Trophoblast cell (in vitro differentiated cells and primary cell): ENCODE results near the gene TMEM219.

Experiments
- DNase-seq, 2 donors: peaks; one replicate each; pipeline ENCODE4 v3.0.0-alpha.2; 2016
- H2AFZ ChIP-seq: 2 replicates; pipeline ENCODE4 v1.6.1; 2013; ENCODE audit warnings: low read length, moderate library complexity, mild to moderate bottlenecking; ENCODE audit not compliant: insufficient read depth, poor library complexity
- H2AK5ac ChIP-seq: 2 replicates; pipeline ENCODE4 v1.6.1; 2013; ENCODE audit warnings: mild to moderate bottlenecking, low read length
- H2BK120ac ChIP-seq: 2 replicates; pipeline ENCODE4 v1.6.1; 2013; ENCODE audit warnings: low read length, mild to moderate bottlenecking, moderate library complexity; ENCODE audit not compliant: insufficient read depth, poor library complexity
- H2BK12ac ChIP-seq: 2 replicates; pipeline ENCODE4 v1.6.1; 2013; ENCODE audit warnings: mild to moderate bottlenecking, low read length, moderate library complexity
- H2BK5ac ChIP-seq: 2 replicates; pipeline ENCODE4 v1.6.1; 2013; ENCODE audit warnings: low read length, low read depth, moderate library complexity, mild to moderate bottlenecking; ENCODE audit not compliant: poor library complexity
- H3K14ac ChIP-seq: 2 replicates; pipeline ENCODE4 v1.6.1; 2013; ENCODE audit warnings: mild to moderate bottlenecking, low read length
- H3K18ac ChIP-seq: 2 replicates; pipeline ENCODE4 v1.6.1; 2013; ENCODE audit warnings: mild to moderate bottlenecking, low read length
- H3K23ac ChIP-seq: 2 replicates; pipeline ENCODE4 v1.6.1; 2013; ENCODE audit warnings: low read length
- H3K27ac ChIP-seq: 2 replicates; pipeline ENCODE4 v1.5.1; 2013; ENCODE audit warnings: low read depth, mild to moderate bottlenecking, inconsistent platforms, low read length, moderate library complexity
- H3K27me3 ChIP-seq: 2 replicates; pipeline ENCODE4 v1.6.1; 2013; ENCODE audit warnings: inconsistent platforms, mild to moderate bottlenecking, low read length, moderate library complexity; ENCODE audit not compliant: insufficient read depth
- H3K36me3 ChIP-seq, 2 experiments: 1 replicate in 1 of 2; 2 replicates in 1 of 2; pipeline ENCODE4 v1.6.1; 2013; ENCODE audit warnings: low read length in 2 of 2, mild to moderate bottlenecking in 2 of 2, moderate library complexity in 1 of 2; ENCODE audit not compliant: insufficient read depth in 2 of 2, control insufficient read depth in 1 of 2
- H3K4ac ChIP-seq: 2 replicates; pipeline ENCODE4 v1.6.1; 2013; ENCODE audit warnings: low read depth, mild to moderate bottlenecking, low read length, moderate library complexity
- H3K4me1 ChIP-seq, 2 experiments: 1 replicate in 1 of 2; 2 replicates in 1 of 2; pipeline ENCODE4 v1.6.1; 2013; ENCODE audit warnings: low read length in 2 of 2, mild to moderate bottlenecking in 2 of 2, moderate library complexity in 1 of 2; ENCODE audit not compliant: insufficient read depth in 2 of 2, control insufficient read depth in 1 of 2
- H3K4me2 ChIP-seq: 2 replicates; pipeline ENCODE4 v1.6.1; 2013; ENCODE audit warnings: inconsistent platforms, mild to moderate bottlenecking, low read length, moderate library complexity
- H3K4me3 ChIP-seq: 2 replicates; pipeline ENCODE4 v1.5.1; 2013; ENCODE audit warnings: mild to moderate bottlenecking, low read depth, low read length, inconsistent platforms
- H3K79me1 ChIP-seq: one replicate; pipeline ENCODE4 v1.6.1; 2013; ENCODE audit warnings: low read length
- H3K79me2 ChIP-seq: 2 replicates; pipeline ENCODE4 v1.6.1; 2013; ENCODE audit warnings: low read length, mild to moderate bottlenecking; ENCODE audit not compliant: control insufficient read depth, insufficient read depth, poor library complexity
- H3K9ac ChIP-seq: 2 replicates; pipeline ENCODE4 v1.6.1; 2013; ENCODE audit warnings: mild to moderate bottlenecking, low read length
- H3K9me3 ChIP-seq: 2 replicates; pipeline ENCODE4 v1.6.1; 2013; ENCODE audit warnings: low read depth, mild to moderate bottlenecking, control low read depth, inconsistent platforms, low read length; ENCODE audit not compliant: insufficient read depth
- H4K12ac ChIP-seq: 2 replicates; pipeline ENCODE4 v1.6.1; 2013; ENCODE audit warnings: low read depth, mild to moderate bottlenecking, low read length, moderate library complexity
- H4K8ac ChIP-seq: 2 replicates; pipeline ENCODE4 v1.6.1; 2013; ENCODE audit warnings: low read depth, mild to moderate bottlenecking, low read length, moderate library complexity
- H4K91ac ChIP-seq: one replicate; pipeline ENCODE4 v1.6.1; 2013; ENCODE audit warnings: low read depth, mild to moderate bottlenecking, low read length, moderate library complexity
- WGBS: extraction: QIAGEN DNeasy Blood & Tissue Kit; methylation state at CpG from one replicate; pipeline ENCODE4 v1.1.7; 2013; ENCODE audit warnings: missing lambda C conversion rate; ENCODE audit not compliant: insufficient read length, insufficient coverage; ENCODE audit errors: extremely low coverage; 5-methylcytosine and 5-hydroxymethylcytosine counted together

TMEM219 gene

DNA sequence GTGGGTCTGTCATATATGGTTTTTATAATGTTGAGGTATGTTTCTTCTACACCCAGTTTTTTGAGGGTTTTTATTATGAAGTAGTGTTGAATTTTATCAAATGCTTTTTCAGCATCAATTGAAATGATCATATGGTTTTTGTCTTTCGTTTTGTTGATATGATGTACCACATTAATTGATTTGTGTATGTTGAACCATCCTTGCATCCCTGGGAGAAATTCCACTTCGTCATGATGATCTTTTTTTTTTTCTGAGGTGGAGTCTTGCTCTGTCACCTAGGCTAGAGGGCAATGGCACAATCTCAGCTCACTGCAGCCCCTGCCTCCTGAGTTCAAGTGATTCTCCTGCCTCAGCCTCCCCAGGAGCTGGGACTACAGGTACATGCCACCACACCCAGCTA lies 14.0 kb upstream of the TMEM219 start:
- Histone ChIP-seq H3K4ac (no peak overlapping the region), H3K4me1 (peaks cover 0 to 21% of the 10 kb centered on the region in 2 experiments), H3K79me1 (peaks cover 15% of the 10 kb centered on the region), H4K91ac (no peak overlapping the region), H3K79me2 (peaks cover 1% of the 10 kb centered on the region), H3K9ac (no peak overlapping the region), H3K27ac (no peak overlapping the region), H2BK120ac (no peak overlapping the region), H3K36me3 (no peaks in the 10 kb centered on the region), H2BK12ac (no peak overlapping the region), H3K18ac (no peak overlapping the region), H2AK5ac (no peak overlapping the region), H3K27me3 (no peaks in the 10 kb centered on the region), H4K8ac (no peak overlapping the region), H3K4me2 (no peak overlapping the region), H3K4me3 (no peak overlapping the region), H3K14ac (no peak overlapping the region), H3K9me3 (no peaks in the 10 kb centered on the region), H4K12ac (no peak overlapping the region), H2AFZ (no peak overlapping the region), H3K23ac (no peak overlapping the region), H2BK5ac (no peak overlapping the region)
- DNase-seq: no peak
- no CpG with 5 or more reads among the region's 2 CpGs for WGBS

DNA sequence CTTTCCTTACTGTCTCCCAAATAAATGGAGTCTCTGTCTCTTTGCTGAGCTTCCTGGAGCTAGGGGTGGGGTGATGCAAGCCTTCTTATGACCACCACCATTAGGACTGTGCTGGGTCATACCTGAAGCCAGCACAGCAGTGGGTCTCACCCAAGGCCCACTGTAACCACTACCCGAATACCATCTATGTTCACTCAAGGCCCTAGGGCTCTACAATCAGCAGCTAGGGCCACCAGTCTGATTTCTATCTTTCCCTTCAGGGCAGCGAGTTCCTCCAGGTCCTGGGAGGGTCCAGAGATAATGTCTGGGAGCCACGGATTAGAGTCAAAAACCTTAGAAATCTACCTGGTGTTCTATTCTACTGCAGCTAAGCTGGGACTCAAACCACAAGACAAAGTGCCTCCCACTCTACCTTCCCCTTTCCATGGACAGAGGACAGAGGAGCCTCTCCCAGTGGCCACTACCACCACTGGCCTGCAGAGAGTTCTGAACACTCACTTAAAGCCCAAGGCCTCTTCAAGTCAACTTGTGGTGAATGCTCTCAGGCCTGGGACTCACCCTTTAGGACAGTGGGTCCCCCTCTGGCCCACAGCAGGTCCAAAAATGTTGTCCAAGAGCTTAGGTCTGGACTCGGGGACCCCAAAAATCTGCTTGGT lies 10.9 kb upstream of the TMEM219 start:
- Histone ChIP-seq H3K18ac (no peak overlapping the region), H2BK12ac (no peak overlapping the region), H3K4me3 (no peak overlapping the region), H3K36me3 (no peaks in the 10 kb centered on the region), H3K9ac (no peak overlapping the region), H3K79me1 (peaks cover 5% of the 10 kb centered on the region), H3K4ac (no peak overlapping the region), H2BK5ac (peak overlapping the region; percentile 18), H3K23ac (no peak overlapping the region), H3K14ac (peak overlapping the region; percentile 10), H3K9me3 (no peaks in the 10 kb centered on the region), H3K4me1 (peaks cover 0 to 10% of the 10 kb centered on the region in 2 experiments), H2AK5ac (no peak overlapping the region), H3K27me3 (no peaks in the 10 kb centered on the region), H4K91ac (peak overlapping the region; percentile 37), H3K27ac (peak overlapping the region; percentile 72), H3K4me2 (no peak overlapping the region), H4K12ac (no peak overlapping the region), H3K79me2 (no peaks in the 10 kb centered on the region), H2AFZ (no peak overlapping the region), H2BK120ac (no peak overlapping the region), H4K8ac (no peak overlapping the region)
- DNase-seq: peak; percentile 77 to 78
- no CpG with 5 or more reads among the region's 4 CpGs for WGBS

DNA sequence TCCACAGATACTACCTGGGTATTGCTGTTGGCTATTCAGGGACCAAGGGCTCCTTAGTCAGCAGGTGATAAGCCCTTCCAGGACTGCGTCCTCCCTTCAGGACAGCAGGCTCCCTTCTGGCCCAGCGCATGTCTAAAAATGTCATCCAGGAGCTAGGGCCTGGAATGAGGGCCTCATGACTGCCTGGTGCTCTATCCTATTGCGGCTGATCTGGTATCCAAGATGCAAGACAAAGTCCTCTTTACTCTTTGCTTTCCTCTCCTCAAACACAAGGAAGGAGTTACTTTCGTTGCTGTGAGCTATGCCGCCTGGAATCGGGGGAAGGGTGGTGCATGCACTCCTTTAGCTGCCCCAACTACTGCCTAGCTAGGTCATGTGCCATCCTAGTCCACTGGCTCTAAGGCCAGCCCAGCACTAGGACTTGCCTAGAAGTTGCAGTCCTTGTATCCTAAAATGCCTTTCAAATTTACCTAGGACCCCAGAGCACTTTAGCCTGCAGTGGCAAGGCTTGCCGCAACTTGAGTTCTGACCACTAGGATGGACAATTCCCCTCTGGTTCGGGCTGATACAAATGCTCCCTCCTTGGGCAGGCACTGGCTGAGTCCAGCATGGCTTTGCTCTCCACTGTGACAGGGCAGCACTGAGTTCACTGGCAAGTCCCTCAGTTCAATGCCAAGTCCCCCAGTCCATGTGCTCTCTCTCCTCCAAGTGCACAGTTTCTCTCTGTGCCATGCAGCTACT lies 10.1 kb upstream of the TMEM219 start:
- H3K79me1 ChIP-seq: peaks cover 5% of the 10 kb centered on the region
- no peak overlapping the region for H3K4ac ChIP-seq
- no CpG with 5 or more reads among the region's 8 CpGs for WGBS

DNA sequence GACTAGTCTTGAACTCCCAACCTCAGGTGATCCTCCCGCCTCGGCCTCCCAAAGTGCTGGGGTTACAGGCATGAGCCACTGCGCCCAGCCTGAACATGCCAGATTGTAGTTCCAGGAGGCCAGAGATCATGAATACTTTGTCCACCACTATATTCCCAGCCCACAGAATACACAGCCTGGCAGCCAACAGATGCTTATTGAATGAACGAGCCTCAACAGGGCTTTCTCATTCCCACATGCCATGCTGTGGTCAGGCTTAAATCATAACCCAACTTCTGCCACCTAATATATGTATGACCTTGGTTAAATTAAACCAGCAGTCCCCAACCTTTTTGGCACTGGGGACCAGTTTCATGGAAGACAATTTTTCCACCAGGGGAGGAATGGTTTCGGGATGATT lies 3.1 kb upstream of the TMEM219 start:
- Histone ChIP-seq H3K79me1 (peaks cover 15% of the 10 kb centered on the region), H3K9ac (no peak overlapping the region), H2BK5ac (no peak overlapping the region), H3K36me3 (peaks cover 0 to 3% of the 10 kb centered on the region in 2 experiments), H3K18ac (no peak overlapping the region), H3K4me3 (no peak overlapping the region), H3K27me3 (no peaks in the 10 kb centered on the region), H3K4ac (no peak overlapping the region), H3K27ac (no peak overlapping the region), H2BK12ac (no peak overlapping the region), H2BK120ac (no peak overlapping the region), H2AK5ac (no peak overlapping the region), H3K4me2 (no peak overlapping the region), H3K9me3 (no peaks in the 10 kb centered on the region), H4K12ac (no peak overlapping the region), H3K4me1 (peaks cover 3 to 8% of the 10 kb centered on the region in 2 experiments), H3K79me2 (peaks cover 6% of the 10 kb centered on the region), H3K14ac (no peak overlapping the region), H4K8ac (no peak overlapping the region), H3K23ac (no peak overlapping the region), H4K91ac (no peak overlapping the region), H2AFZ (no peak overlapping the region)
- no CpG with 5 or more reads among the region's 5 CpGs for WGBS
- DNase-seq: no peak

More for the DNA sequence above, 10.1 kb upstream of the TMEM219 start:
- H4K8ac ChIP-seq: no peak overlapping the region
- H3K36me3 ChIP-seq: no peaks in the 10 kb centered on the region
- no peak overlapping the region for H2AK5ac ChIP-seq
- no peak overlapping the region for H3K9ac ChIP-seq
- H3K14ac ChIP-seq: no peak overlapping the region
- H3K4me3 ChIP-seq: no peak overlapping the region
- H3K27me3 ChIP-seq: no peaks in the 10 kb centered on the region
- no peaks in the 10 kb centered on the region for H3K79me2 ChIP-seq
- H2BK120ac ChIP-seq: no peak overlapping the region
- H3K9me3 ChIP-seq: no peaks in the 10 kb centered on the region
- peak overlapping the region; percentile 1 for H4K91ac ChIP-seq
- no peak overlapping the region for H3K18ac ChIP-seq
- H4K12ac ChIP-seq: no peak overlapping the region
- peak overlapping the region; percentile 42 for H2BK12ac ChIP-seq
- peak in 1 of 2 donors; percentile 23 for DNase-seq
- H3K23ac ChIP-seq: no peak overlapping the region
- H2AFZ ChIP-seq: no peak overlapping the region
- H3K4me1 ChIP-seq: peaks cover 0 to 10% of the 10 kb centered on the region in 2 experiments
- H3K27ac ChIP-seq: no peak overlapping the region
- no peak overlapping the region for H3K4me2 ChIP-seq
- no peak overlapping the region for H2BK5ac ChIP-seq
